Fibroblast of skin of right quadriceps (primary cell): Measurements from ENCODE around the gene SCCPDH.

Source experiments
- DNase-seq: peaks from one replicate; pipeline ENCODE4 v3.0.0-alpha.2; 2013

The SCCPDH gene

GRCh38 chr1:246786606-246787238, 62.5 kb downstream of the SCCPDH start:
- no peak for DNase-seq

DNA sequence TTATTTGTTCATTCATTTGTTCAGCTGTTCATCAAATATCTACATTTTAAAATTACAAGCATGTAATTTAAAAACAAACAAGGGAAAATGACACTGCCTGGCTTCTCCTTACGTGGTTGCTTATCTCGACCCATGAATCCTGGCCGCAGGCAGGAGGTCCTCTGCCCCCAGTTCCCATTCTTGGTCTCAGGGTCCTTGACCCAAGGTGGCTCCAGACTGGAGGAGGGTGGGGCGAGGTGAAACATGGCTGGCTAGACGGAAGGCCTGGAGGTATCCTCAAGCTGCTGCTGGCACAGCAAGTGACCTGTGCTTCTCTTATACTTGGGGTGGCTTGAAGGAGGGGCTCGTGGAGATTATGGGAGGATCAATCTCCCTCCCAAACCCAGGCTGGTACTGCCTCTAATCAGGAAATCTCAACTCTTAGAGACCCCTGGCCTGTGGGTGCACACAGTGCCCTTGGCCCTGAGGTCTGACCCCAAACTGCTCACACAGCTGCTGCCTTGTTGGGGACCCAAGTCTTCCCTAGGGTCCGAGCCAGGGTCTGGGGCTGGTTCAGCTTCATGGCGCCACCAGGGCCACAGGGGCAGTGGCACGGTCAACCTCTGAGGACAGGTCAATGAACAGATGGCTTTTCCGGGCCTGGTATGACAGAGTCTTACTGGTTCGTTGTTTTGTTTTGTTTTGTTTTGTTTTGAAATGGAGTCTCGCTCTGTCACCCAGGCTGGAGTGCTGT, 63.7 kb downstream of the SCCPDH start:
- no peak for DNase-seq

- peak; percentile 14 for DNase-seq
Observed at GRCh38 chr1:246788895-246789338, 64.7 kb downstream of the SCCPDH start.

DNA sequence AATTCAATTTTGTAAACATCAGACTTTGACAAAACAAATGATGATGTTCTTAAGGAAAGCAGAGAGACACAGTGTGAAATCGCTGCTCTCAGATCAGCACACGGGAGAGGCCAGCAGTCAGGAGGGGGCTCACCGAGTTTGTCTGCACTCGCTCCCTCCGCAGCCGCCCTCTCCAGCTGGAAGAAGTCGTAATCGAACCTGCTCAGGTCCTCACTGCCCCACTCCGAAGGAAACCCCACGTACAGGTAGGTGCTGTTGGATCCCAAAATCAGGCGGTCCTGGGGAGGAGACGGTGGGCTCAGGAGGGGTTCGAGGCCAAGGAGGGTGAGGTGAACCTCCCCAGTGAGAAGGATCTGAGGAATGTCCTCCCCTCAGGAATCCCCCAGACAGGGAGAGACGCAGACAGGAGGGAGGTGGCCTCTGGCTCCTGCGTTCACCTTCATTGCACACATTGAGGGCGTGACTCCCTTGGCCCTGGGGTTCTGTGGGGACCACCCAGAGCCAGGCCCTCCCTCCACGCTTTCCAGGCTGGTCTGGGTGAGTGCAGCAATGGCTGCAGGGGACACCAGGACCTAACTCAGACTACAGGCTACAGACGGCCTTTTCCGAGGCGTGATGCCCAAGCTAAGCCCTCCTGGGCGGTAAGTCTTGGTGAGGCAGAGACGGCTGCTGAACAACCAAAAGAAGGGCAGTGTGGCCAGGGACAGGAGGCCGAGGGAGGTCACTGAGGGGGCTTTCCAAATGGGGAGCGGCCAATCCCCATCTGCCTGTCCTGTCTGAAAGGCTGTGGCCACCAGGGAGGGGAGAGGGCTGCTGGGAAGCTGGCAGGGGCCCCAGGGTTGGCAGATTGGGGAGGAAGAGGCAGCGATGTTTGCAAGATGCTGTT, 65.5 kb downstream of the SCCPDH start:
- no peak for DNase-seq

DNA sequence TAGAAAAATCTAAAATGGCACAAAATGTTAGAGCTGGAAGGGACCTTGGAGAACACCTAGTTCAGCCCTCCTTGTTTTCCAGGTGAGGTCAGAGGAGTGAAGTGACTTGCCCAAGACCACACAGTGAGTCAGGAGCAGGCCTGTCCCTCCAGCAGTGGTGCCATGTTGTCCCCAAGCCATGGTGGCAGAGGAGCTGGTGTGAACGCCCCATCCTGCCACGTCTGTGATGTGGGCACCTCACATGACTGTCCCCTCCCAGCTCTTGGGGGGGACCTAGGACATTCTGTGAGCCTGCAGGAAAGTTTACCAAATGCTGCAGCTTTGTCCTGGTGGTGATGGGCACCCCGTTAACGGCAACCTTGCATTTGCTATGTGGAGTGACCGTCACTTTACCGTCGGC, 66.2 kb downstream of the SCCPDH start:
- DNase-seq: no peak

DNA sequence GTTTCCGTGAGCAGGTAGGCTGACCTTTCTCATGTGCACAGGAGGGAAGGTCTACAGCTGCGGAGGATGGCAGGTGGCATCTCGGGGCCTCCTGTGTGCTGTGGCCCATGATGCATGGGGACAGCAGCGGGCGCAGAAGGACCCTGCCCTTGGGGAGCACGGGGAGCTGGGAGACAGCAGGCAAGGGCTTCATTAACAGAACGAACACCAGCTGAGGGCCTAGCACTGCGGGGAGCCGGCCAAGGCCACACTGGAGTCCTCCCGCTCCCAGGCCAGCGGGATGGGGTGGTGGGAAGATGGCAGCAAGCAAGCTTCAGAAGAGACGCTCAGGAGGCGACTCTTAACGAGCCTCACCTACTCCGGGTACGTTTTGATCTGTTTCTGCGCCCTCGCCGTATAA, 66.6 kb downstream of the SCCPDH start:
- no peak for DNase-seq

DNA sequence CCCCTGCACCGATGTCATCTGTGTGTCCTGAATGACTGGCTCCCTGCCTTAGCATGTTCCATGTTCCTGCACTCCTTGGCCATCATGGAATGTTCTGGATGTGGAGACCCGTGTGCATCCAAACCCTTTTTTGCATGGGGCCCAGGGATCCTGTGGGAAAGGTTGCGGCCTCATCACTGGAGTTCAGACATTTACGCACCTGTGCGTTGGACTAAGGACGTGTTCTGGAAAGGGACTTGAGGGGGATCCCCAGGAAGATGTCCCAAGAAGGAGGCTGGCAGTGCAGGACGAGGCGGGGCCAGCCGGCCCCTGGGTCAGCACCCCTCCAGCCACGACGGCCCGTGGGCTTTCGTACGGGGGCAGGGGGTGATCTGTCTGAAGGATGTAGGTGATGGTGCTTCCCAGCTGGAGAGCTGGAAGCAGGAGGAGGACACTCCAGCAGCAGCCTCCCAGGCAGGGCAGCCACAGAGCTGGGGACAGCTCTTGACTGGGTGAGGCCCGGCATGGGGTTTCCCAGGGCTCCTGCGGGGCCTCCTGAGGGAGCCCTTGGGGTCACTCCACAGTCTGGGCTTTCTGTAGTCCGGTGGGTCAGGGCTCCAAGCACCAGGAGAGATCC, 67.2 kb downstream of the SCCPDH start:
- no peak for DNase-seq

GRCh38 chr1:246792603-246793002, 68.4 kb downstream of the SCCPDH start:
- DNase-seq: no peak

DNA sequence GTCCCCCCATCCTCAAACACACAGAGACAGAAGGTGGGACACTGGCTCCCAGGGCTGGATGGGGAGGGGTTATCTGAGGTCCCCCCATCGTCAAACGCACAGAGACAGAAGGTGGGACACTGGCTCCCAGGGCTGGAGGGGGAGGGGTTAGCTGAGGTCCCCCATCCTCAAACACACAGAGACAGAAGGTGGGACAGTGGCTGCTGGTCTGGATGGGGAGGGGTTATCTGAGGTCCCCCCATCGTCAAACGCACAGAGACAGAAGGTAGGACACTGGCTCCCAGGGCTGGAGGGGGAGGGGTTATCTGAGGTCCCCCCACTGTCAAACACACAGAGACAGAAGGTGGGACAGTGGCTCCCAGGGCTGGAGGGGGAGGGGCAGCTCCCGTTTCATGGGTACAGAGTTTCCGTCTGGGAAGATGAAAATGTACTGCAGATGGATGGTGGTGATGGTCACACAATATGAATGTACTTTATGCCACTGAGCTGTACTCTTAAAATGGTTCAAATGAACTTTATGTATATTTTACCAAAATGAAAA, 69.2 kb downstream of the SCCPDH start:
- DNase-seq: no peak

DNA sequence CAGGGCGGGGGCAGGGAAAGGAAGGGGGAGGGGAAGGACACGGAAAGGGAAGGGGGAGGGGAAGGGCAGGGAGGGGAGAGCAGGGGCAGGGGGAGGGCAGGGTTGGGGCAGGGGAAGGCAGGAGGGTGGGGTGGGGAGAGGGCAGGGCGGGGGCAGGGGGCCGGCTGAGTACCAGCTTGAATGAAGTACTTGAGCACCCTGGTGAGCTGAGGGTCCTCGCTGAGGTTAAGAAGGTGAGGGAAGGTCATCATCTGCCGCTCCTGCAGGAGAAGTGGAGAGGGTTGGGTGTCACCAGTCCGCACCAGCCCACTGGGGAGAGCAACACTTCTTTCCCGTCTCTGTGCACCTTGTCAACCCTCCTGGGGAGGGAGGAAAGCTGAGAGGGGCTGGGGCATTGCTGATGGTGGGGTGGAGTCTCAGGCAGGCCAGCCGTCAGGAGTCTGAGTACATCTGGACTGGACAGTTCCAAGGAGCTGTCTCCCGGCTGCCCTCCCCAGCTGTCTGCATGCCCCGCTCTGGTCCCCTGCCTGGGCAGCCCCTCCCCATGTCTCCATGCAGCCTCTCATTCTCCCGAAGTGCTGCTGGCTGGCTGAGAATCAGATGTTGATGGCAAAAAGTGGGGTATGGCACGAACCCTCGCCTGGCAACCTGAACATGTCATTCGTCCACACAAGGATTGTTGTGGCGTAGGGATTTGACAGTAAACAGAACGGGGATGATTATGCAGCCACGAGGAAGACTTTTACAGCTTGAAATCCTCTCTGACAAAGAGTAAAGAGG, 70.0 kb downstream of the SCCPDH start:
- no peak for DNase-seq

GRCh38 chr1:246794828-246795671, 70.8 kb downstream of the SCCPDH start:
- peak; percentile 21 for DNase-seq

- DNase-seq: no peak
Observed at GRCh38 chr1:246795906-246796694, 71.9 kb downstream of the SCCPDH start.

- DNase-seq: no peak
Observed at GRCh38 chr1:246797157-246797556, 72.9 kb downstream of the SCCPDH start.

- DNase-seq: no peak
Observed at GRCh38 chr1:246797597-246797996, 73.4 kb downstream of the SCCPDH start.

- DNase-seq: no peak
Observed at GRCh38 chr1:246798107-246798506, 73.9 kb downstream of the SCCPDH start.

- no peak for DNase-seq
Observed at GRCh38 chr1:246798606-246799496, 74.6 kb downstream of the SCCPDH start.

GRCh38 chr1:246800356-246800755, 76.1 kb downstream of the SCCPDH start:
- DNase-seq: no peak

DNA sequence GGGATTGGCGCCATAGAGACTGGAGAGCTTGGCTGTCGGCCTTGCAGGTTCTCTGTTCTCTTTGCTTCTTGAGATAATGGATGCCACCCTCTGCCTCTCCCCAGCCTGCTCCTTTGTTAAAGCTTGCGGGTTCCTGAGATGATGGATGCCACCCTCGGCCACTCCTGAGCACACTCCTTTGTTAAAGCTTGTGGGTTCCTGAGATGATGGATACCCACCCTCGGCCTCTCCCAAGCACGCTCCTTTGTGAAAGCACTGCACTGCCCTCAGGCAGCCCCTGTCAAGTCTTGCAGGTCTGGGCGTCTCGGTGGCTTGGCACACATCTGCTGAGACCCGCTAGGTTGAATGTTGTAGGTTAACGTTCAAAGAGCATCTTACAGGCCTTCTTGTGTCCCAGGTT, 76.5 kb downstream of the SCCPDH start:
- no peak for DNase-seq
